Amniotic epithelial cell (primary cell): Measurements from ENCODE around the gene KIF17.

Experiments
- DNase-seq: peaks from one replicate; pipeline ENCODE4 v3.0.0-alpha.2; 2010; ENCODE audit warnings: low read depth

KIF17 gene

DNA sequence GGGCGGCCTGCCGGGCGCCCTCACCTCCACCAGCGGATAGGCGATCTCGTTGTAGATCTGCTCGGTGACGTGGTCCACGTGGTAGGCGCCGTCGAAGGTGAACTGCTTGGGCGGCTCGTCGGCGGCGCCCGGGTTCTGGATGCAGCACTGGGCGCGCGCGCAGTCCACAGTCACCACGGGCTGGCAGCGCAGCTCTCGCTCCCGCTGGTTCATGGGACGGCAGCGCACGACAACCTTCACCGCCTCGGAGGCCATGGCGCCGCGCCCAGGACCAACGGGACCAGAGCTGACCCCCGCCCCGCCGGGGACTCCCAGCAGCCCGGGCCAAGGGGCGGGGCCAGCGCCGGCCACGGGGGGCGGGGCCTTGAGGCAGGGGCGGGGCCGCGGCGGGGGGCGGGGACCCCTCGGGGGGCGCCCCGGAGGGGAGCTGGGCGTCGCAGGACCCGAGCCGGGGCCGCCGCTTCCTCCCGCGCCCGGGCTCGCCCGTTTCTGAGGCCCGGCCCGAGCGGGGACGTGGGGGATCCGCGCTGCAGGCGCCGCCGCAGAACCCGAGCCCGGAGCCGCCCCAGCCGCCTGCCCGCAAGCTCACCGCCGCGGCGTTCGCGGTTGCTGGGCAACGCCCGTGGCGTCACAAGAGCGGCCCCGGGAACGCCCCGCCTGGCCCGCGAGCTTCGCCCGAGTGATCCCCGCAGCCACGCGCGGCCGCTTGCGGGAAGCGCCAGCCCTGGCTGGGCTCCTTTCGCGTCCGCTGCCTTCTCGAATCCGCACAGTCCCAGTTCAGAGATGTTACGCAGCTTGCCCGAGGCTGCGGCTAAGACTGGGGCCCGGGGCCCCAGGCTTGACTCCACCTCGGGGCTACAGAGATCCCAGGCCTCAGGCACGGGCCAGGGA, at the start of gene KIF17:
Gene KIF17 (minus strand): TSS at position 556 of the 891 bp plus-strand sequence. CDS start 301 bp downstream, at position 255.
- DNase-seq = peak; percentile 65

DNA sequence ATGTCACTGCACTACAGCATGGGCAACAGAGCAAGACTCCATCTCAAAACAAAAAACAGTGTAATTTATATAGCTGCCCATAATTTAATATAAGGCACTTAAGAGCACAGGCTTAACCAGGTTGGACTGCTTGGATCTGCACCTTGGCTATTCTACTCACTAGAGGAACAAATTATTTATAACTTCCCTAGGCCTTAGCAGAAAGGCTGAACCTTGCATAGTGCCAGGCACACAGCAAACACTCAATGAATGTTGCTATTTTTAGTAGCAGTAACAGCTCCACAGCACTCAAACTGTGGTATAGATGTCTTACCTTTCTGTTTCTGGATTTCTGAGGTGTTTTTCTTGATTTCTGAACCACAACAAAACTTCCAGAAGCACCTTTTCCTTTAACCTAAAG, 49.5 kb upstream of the KIF17 start:
- no peak for DNase-seq

DNA sequence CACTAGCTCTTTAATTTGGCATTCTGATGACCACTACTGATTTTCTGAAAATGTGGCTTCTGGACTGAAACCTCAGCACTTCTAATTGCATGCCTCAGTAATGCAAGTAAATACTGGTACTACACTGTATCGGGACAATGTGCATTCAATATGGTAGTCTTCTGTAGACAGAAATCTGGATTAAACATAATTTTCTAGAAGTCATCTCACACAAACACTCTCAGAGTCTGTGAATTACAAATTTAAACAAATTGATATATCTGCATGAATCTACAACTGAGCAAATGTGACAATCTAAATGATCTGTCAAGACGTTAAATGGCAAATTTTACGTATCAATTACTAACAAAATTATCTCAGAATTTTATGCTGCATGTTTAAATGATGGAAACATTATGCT, 45.6 kb upstream of the KIF17 start:
- no peak for DNase-seq

DNA sequence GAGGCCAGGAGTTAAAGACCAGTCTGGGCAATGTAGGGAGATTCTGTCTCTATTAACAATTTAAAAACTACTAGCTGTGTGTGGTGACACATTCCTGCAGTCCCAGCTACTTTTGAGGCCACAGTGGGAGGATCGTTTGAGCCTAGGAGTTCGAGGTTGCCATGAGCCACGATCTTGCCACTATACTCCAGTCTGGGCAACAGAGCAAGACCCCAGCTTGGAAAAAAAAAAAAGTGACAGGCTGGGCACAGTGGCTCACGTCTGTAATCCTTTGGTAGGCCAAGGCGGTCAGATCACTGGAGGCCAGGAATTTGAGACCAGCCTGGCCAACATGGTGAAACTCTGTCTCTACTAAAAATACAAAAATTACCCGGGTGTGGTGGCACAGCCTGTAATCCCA, 42.5 kb upstream of the KIF17 start:
- no peak for DNase-seq

DNA sequence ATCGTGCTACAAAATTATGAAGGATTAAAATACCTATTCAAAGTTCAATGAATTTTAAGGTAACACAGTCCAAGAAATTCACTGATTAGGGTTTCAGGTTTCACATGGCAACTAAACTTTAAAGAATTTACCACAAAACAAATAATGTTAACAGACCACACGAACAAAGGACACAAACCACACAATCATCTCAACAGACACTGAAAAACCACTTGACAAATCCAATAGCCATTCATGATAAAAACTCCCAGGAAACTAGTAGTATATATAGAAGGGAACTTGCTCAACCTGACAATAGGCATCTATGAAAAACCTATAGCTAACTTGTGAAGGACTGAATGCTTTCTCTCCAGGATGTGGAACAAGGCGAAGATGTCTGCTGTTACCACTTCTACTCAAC, 35.8 kb upstream of the KIF17 start:
- peak; percentile 47 for DNase-seq

DNA sequence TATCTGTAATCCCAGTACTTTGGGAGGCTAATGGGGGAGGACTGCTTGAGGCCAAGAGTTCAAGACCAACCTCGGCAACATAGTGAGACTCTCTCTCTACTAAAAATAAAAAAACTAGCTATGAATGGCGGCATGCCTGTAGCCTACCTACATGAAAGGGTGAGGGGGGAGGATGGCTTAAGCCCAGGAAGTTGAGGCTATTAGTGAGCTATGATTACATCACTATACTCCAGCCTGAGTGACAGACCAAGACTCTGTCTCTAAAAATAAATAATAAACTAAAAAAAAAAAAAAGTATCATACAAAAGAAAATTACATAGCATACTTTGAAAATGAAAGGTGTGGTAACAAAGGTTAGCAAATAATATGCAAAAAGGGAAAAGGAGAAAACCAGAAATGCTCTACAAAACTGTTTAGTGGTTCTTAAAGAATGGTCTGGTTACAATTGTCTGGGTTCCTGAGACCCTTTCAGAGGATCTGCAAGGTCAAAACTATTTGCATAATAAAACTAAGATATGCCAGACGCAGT, 33.7 kb upstream of the KIF17 start:
- peak; percentile 19 for DNase-seq

DNA sequence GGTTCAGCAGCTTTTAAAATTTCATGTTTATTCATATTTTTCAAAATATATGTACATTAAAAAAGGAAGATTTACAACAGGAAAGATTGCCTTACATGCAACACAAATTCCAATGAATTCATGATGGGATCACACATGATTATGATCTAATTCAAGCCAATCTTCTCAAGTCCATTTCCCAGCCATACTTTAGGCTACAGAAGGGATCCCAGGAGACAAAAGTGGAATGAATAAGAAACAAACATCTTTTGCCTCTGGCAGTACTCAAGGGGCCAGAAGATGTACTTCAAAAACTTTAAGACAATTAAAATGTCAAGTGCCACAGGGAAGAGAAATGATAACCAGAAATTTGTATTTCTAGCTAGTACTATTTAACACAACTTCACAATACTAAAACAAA, 24.9 kb upstream of the KIF17 start:
- no peak for DNase-seq

DNA sequence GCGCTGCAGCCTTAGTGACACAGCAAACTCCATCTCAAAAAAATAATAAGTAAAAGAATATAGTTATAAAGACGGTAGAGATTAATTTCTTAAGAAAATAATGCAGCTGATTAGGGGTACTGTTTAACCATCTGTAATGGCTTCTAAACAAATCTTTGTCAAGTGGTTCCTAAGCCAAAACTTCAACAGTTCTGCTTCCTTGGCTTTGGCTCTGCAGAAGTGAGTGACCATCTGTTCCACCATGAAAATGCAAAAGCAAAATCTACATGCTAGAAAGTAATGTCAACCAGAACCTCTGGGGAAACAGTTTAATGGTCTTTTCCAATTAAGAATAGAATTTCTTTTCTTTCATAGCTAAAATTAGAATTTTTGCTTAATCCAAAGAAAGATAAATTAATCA, 23.0 kb upstream of the KIF17 start:
- no peak for DNase-seq

DNA sequence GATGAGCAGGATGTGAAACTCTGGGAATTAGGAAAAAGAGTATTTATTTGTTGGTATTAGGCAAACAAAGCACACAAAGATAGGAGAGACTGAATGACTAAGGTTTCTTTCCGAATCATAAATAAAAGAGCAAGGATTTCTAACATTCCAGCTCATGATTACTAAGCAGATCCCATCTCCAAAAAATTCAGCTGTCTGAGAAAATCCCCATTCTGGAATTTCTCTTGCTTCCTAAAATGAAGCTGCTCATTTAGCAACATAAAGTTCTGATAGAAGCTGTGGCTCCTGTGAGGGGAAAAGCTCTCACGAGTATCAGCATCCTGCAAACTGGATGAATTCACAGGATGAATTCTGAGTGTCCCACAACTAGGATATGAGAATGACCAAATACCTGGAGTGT, 21.4 kb upstream of the KIF17 start:
- DNase-seq = peak; percentile 71

DNA sequence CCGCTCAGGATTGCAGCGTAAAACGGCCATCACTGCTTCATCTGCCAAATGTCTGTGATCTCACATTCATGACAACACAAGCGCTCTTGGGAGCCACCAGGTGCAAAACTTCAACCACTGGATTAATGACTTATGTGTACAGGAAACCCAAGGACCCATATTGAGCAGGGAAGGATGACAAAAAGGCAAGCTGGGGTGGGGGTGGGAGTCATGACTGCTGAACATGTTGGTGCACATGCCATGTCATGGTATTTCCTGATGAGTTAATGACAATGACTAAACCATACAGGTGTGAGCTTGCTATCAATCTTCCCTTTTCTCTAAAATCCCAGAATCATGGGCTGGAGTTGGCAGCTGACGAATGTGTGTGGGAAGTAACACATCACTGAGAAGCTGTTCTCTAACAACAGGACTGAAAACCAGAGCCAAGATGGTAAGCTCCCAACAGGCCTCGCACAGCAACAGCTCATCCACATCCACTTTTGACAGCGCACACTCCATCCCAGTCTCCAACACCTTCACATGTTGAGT, 17.8 kb upstream of the KIF17 start:
- DNase-seq = no peak

DNA sequence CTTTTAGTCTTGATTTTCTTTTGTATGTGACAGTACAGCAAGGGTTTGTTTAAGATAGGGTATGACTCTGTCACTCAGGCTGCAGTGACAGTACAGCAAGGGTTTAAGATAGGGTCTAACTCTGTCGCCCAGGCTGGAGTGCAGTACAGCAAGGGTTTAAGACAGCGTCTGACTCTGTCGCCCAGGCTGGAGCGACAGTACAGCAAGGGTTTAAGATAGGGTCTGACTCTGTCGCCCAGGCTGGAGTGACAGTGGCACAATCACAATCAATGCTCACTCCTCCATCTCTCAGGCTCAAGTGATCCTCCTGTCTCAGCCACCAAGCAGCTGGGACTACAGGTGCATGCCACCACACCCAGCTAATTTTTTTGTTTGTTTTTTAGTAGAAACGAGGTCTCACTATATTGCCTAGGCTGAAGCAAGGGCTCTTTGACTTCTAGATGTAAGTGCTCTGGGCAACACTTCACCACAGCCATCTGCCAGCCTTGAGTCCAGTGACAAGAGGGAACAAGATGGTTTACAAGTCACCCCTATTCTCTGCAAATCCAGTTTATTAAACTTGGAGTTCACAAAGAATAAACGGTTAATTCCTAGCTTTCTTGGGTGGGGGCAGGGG, 15.7 kb upstream of the KIF17 start:
- DNase-seq = no peak

DNA sequence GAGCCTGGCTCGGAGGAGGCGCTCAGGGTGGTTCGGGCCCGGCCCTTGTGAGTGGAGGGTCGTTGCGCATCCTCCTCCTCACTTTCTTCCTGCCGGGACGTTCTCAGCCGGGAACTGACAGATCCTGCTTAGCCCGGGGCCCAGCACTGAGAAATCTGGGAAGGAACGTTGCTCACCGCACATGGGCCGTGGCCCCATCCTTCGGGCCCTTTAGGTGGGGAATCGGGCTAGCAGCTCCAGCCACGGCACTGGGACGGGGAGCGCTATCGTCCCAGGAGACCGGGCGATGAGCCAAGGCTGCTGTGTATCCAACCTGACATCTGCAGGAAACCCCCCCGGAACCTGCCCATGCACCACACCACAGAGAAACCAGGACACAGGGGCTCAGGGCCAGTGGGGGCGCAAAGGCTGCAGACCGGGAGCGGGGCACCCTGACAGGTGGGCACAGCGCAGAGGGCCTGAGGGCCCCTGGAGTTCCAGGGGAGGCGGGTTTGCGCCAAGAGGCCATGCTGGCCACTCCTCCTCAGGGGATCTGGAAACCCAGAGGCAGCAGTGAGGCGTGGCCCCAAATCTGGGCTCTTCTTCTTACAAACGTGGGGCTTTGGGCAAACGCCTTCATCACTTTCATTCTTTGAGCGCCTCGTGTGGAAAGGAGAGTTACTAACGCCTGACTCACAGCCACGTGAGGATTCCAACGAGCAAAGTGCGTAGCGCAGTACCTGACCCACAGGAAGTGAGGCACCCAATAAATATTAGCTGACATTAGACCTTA, 15.0 kb upstream of the KIF17 start, which contains the start of gene SH2D5:
Gene SH2D5 (minus strand): TSS at position 116 of the 772 bp plus-strand sequence. CDS start 4,659 bp downstream, outside the sequence.
- peak; percentile 96 for DNase-seq

DNA sequence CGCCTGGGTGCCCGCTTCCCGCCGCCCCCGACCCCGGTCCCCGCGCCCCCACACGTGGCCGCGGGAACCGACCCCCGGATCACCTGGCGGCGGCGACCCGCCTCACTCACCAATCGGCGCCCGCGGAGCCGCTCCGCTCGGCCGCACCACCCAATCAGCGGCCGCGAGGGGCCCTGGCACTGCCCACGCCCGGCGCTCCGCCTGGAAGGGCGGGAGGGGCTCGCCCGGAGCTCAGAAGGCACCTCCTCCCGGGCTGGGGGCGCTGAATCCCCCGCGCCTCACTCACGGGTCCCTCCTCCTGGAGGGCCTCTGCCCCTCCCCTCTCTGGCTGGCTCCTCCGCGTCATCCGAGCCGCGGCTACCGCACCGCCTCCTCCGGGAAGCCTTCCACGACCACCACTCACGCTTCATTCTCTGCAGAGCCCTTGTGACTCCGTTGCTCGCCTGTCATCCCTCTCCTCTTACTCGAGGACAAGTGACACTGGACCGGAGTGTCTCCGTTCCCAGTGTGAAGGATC, 14.3 kb upstream of the KIF17 start:
- DNase-seq = peak; percentile 45

DNA sequence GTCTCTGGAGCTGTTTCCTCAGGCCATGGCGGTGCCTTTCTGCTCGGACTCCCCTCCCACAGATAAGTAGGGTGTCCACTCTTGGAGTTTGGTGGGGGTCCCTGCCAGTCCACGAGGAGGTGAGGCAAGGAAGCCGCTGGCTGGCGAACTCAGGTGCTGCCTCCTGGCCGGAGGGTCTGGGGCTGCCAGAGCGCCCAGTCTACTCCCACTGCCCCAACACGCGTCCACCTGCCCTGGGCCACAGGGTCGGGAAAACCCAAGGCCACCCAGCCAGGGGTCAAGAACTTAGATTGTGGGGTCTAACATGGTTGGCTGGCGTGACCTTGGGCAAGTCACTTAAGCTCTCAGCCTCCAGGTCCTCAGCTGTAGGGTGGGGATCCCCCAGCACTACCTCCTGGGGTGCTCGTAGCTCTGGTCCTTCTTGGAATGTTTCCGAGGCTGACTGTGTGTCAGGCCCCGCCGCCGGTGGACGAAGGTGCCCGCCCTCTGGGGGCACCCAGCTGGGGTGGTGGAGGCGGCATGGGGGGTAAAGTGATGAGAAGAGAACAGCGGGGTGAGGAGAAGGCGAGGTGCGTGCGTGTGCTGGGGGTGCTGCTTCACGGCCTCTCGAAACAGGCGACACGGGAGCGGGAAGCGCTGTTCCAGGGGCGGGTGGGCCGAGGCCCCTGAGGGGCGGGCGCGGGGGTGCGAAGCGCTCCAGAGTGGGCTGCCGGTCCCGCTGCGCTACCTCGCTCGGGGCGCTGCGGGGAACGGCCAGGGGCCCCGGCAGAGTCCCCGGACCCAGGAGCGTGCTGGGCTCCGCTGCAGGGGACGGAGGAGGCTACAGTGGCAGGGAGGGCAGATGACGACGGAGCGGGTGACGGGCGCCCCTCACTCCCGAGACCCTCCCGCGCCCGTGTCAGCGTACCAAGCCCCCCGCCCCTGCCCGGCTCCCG, 13.5 kb upstream of the KIF17 start:
- DNase-seq = no peak

DNA sequence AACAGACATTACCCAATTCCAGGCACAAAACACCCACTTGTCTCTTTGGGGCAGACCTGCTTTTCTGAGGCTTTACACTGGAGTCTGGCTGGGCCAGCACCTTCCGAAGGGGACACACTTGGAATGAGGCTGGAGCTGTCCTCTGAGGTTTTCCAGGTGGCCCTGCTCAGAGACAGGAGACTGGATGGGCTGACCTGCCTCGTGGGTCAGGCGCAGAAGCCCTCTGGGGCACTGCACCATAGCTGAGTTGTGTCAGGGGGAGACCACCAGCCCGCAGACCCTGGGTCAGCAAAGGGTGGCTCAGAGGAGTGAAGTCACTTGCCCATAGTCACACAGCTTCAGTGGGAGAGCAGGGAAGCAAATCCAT, 12.9 kb upstream of the KIF17 start:
- no peak for DNase-seq

DNA sequence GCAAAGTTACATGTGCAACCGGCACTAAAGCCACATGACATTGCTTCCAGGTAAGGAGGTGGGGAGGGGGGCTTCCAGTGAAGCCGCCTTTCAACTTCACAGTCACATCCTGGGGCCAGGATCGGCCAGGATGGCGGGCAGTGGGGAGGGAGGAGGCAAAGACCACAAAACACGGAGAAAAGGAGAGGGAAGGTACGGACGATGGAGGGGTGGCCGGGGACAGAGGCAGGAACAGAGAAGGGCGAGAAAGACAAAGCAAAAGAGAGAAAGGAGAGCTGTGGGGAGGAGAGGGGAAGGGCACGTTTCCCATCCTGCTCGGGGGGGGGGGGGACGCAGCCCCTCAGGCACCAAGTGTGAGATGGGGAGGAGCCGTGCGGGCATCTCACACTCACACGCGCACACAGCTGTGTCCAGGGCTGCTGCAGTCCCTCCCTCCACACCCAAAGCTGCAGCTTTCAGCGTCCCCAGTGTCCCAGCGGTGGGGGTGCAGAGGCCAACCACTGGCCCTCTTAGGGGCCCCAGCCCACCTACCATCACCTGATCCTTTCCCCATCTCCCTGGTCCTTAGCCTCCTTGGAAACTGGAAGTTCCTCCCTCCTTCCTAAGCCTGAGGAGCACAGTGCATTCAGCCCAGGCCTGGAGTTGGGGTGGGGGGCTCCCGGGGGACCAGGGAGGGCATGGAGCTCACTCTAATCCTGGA, 12.3 kb upstream of the KIF17 start:
- DNase-seq = no peak

DNA sequence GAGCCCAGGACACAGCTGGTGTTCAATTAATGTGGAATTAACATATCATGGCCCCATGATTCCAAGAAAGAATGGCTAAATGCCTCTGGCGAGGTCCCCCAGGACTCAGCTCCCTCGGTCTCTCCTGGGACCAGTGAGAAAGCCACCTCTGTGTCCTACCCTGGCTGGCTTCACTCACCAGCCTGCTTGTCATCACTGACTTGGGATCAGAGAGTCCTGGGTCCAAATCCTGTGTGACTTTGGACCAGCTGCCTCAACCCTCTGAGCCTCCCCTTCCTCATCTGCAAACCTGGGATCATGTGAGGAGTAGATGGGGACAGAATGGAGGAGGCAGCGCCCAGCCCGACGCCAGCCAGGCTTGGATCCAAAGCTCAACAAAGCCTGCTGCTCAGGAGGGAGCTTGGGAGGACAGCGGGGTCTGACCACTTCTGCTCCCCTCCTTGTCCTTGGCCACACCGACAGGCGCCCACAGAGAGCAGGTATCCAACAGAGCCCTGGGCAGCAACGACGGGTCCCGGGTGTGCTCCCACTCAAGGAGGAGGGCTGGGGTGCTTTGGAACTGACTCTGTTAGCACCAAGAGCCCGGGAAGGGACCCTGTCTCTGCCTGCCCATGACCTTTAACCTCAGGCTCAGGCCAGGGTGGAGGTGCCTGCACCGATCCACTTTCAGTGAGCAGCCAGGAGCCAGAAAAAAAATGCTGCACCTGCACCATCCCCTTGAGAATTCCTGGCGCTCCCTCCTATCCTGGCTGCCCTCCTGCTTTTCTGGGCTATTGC, 11.5 kb upstream of the KIF17 start:
- no peak for DNase-seq

DNA sequence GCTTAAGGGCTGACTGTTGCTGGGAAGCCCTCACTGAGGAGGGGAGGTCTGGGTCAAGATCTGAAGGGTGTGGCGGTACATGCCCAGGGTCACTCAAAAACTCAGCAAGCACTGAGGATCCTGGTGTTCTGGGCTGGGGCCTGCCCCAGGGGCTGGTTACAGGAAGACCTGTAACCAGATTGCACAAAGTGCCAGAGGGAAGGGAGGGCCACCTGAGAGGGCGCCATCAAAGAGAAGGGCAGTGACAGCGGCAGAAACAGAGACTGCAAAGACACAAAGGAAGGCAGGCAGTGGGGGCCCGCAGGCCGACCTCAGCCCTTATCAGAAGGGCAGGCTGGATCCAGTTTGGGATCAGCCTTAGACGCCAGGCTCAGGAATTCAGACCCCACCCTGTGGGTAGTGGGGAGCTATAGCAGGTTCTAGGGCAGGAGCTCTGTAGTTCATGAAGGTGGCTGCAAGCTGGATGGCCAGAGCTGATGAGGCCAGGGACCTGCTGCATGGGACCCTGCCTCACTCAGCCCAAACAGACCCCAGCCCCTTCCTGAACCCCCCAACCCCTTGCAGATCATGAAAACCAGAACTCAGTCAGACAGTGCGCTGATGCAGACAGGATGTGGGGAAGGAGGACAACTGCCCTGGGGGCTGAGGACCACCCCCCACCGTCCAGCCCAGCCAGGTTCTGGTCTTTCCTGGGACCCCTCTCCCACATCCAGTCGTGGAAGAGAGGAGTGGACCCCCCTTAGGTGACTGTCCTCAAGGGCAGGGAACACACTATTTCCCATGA, 10.8 kb upstream of the KIF17 start:
- DNase-seq = no peak
